GM12892 (cell line): Measurements from ENCODE around the gene CXCR5.

Source experiments
- POLR2A ChIP-seq: IDR thresholded peaks from 2 replicates; pipeline ENCODE4 v1.6.1; 2011; ENCODE audit warnings: low read depth, low read length, control low read depth
- POLR2AphosphoS5 ChIP-seq: IDR thresholded peaks from 2 replicates; pipeline ENCODE4 v1.6.1; 2011; ENCODE audit warnings: low read depth, low read length, control low read depth

DNA sequence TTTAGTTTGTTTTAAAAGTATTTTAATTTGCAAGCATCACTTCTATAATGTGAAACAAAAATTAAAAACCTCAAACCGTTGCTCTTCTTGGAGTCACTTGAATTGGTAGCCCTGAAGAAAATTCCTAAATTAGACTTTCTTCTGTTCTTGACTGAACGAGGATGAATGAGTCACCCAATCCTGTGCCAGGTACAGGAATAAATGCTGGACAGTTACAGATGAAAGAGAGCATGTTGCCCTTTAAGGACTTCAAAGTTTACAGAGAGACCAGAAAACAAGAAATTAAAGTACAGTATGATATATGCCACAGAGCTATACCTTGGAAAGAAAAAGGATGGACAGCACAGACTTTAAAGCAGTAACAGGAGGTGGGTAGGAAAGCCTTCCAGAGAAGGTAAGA lies 41.3 kb upstream of the CXCR5 start:
- no peak for TF ChIP-seq POLR2AphosphoS5
- TF ChIP-seq POLR2A = no peak
